GM12874 (cell line): ENCODE data around the gene NPB.

ENCODE experiments used
- TF ChIP-seq, protein P1 (sequence below): IDR thresholded peaks from 2 replicates; pipeline ENCODE4 v1.5.1; 2011; ENCODE audit warnings: low read depth, mild to moderate bottlenecking, control low read depth, low read length, moderate library complexity; ENCODE audit not compliant: insufficient read depth

Gene NPB

GRCh38 chr17:81867991-81868673 lies 33.9 kb upstream of the NPB start:
- TF ChIP-seq, protein P1, sequence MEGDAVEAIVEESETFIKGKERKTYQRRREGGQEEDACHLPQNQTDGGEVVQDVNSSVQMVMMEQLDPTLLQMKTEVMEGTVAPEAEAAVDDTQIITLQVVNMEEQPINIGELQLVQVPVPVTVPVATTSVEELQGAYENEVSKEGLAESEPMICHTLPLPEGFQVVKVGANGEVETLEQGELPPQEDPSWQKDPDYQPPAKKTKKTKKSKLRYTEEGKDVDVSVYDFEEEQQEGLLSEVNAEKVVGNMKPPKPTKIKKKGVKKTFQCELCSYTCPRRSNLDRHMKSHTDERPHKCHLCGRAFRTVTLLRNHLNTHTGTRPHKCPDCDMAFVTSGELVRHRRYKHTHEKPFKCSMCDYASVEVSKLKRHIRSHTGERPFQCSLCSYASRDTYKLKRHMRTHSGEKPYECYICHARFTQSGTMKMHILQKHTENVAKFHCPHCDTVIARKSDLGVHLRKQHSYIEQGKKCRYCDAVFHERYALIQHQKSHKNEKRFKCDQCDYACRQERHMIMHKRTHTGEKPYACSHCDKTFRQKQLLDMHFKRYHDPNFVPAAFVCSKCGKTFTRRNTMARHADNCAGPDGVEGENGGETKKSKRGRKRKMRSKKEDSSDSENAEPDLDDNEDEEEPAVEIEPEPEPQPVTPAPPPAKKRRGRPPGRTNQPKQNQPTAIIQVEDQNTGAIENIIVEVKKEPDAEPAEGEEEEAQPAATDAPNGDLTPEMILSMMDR: no peak

GRCh38 chr17:81868674-81869220 lies 33.3 kb upstream of the NPB start:
- TF ChIP-seq, protein P1: no peak

GRCh38 chr17:81869221-81870130 lies 32.6 kb upstream of the NPB start:
- TF ChIP-seq, protein P1: peak; percentile 97

DNA sequence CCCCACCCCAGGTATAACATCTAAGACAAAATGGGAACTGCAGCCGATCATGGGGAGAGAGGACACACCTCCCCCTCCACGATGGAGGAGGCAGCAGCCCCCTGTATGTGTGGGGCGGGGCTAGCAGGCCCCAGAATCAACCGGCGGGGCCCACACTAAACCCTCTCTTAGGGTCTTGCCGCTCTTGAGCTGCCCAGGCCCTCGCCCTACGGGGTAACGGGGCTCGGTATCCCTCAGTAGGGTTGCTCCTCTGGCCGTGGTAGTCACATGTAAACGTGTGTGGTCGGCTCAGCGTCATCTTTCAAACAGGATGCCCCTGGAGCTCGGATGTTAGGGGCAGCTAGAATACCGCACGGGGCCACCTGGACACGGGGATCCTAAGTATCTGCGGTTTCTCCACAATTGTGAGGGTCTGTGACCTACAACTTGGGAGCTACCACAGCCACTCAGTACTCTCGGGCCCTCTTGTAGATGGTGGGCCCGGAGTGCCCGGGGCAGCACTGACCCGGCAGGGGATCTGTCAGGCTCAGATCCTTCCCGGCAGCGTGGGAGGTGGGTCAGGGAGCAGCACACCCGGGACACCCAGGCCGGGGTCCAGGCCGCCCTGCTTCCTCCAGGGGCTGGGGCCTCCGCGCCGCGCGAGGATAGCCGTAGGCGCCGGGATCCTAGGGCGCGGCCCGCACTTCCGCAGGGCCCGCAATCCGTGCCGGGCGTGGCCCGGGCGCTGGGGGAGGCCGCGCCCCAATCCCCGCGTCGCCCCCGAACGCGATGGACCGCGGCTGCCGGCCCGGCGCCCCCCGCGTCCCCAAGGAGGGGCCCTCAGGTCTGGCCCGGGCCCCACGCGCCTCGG lies 31.7 kb upstream of the NPB start:
- TF ChIP-seq, protein P1: no peak

DNA sequence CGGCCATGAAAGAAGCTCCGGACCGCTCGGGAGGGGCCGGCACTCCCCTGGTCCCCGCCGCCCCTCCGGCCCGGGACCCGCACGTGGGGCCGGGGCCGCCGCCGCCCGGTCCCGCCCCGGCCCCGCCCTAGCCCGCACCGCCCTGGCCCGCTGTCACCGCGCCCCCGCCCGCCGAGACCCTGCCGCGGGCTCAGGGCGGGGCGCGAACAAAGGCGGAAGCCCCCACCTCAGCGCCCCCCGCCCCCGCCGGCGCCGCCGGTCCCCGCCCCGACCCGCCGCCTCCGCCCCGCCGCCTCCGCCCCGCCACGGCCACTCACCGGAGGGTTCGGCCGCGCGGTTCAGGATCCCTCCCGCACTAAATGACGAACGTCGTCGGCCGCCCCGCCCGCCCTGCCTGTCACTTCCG lies 31.1 kb upstream of the NPB start, which contains the start of gene ARHGDIA:
ARHGDIA (minus strand) TSS at position 357 of the 406 bp plus-strand sequence. CDS start 1,407 bp downstream, outside the sequence.
- TF ChIP-seq, protein P1: no peak

- TF ChIP-seq, protein P1: peak; percentile 48
Observed at GRCh38 chr17:81871387-81872230, 30.4 kb upstream of the NPB start.
